Testis (tissue), 2 donors: ENCODE results near the gene CASK.

Experiments used
- POLR2A ChIP-seq: fragments of 450-650 bp; IDR thresholded peaks from one replicate; pipeline ENCODE4 v1.6.1; 2017; ENCODE audit warnings: antibody characterized with exemption, mild to moderate bottlenecking, moderate library complexity
- TF ChIP-seq, protein P1 (sequence below), 3 experiments: fragments of 450-650 bp in 2 of 3; fragments of 200-600 bp in 1 of 3; sonication (generic) in 1 of 3; IDR thresholded peaks; one replicate each; pipeline ENCODE4 v1.5.1; 2016 to 2019; ENCODE audit warnings: antibody characterized with exemption in 3 of 3, mild to moderate bottlenecking in 2 of 3, moderate library complexity in 1 of 3

DNA sequence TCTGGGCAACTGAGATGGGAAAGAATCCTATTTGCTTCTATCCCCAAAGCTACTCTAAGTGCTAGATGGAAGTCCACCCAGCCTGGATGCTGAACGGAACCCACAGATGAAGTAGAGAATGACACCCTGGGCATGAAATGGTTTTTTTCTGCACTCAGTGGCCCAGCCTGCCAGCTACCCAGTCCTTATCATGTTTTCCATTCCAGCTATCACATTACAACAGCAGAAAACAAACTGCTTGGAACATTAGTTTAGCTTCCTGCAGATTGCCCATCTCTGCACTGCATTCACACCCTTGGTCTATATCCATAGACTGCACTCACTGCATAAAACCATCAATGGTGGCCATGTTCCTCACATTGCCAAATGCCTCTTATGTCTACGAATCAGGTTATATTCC is 397.1 kb downstream of the CASK start:
- TF ChIP-seq POLR2A = no peak
- TF ChIP-seq, protein P1, sequence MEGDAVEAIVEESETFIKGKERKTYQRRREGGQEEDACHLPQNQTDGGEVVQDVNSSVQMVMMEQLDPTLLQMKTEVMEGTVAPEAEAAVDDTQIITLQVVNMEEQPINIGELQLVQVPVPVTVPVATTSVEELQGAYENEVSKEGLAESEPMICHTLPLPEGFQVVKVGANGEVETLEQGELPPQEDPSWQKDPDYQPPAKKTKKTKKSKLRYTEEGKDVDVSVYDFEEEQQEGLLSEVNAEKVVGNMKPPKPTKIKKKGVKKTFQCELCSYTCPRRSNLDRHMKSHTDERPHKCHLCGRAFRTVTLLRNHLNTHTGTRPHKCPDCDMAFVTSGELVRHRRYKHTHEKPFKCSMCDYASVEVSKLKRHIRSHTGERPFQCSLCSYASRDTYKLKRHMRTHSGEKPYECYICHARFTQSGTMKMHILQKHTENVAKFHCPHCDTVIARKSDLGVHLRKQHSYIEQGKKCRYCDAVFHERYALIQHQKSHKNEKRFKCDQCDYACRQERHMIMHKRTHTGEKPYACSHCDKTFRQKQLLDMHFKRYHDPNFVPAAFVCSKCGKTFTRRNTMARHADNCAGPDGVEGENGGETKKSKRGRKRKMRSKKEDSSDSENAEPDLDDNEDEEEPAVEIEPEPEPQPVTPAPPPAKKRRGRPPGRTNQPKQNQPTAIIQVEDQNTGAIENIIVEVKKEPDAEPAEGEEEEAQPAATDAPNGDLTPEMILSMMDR (IDR thresholded peaks at IDR 0.05) = no peak
